GM23248 (cell line): ENCODE measurements around the gene EML1.

Experiments
- EZH2 ChIP-seq: fragments of 200-600 bp; sonication (generic); IDR thresholded peaks from 2 replicates; pipeline ENCODE4 v1.6.1; 2018; ENCODE audit warnings: antibody characterized with exemption, mild to moderate bottlenecking; ENCODE audit not compliant: insufficient read depth, poor library complexity, severe bottlenecking
- EZH2phosphoT487 ChIP-seq: fragments of 200-600 bp; sonication (generic); IDR thresholded peaks from 2 replicates; pipeline ENCODE4 v1.6.1; 2018; ENCODE audit warnings: antibody characterized with exemption, moderate library complexity, mild to moderate bottlenecking, low read depth; ENCODE audit not compliant: insufficient read depth

- no peak for TF ChIP-seq EZH2phosphoT487
- TF ChIP-seq EZH2 = no peak
Observed at GRCh38 chr14:99874306-99874705, 81.1 kb downstream of the EML1 start.
